ENCODE data around the gene SH2D3C. TPM values are rescaled to one million over a fixed set of nuclear protein-coding genes. Genes with fewer than 3 reads are reported as not detected.

Gene SH2D3C
- total and polyA plus RNA-seq, 9 of the 15 experiments (the other 6 are each of a cell fraction or from before 2014, with no cell fraction given), result 0.03 to 1.2 (median 0.22) TPM; not detected in 1

DNA sequence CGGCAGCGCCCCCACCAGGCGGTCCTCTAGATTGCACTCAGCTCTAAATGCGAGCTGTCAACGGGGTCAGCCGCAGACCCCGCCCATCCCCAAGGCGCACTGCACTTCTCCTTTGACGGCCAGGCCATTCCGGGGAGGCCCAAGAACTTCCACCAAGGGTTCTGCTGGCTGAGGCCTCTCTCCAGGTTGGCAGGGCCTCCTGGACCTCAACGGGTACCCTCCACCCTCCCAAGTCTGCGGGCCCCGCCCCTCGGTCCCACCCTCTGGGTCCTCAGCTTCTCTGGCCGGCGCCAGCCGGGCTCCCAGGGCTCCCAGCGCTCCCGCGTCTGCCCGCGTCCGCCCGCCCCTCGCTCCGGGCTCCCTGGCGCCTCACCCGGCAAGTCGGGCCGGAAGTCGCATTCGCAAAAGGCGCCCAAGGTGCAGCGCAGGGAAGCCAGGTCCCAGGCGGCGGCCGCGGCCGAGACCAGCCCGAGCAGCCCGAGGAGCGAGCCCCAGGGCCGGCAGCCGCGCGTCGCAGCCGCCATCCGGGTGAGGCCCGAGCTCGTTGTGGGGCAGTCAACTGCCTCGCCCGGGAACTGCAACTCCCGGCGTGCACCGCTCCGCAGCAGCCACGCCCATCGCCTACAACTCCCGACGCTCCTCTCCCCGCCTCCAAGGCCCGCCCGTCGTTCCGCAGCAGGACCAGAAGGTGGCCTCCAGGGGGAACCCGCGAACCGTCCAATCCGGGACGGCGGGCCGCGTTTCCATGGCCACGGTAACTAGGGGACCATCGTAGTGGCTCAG lies 43.5 kb downstream of the SH2D3C start, which contains the start of gene TOR2A (continued):
- TF ChIP-seq YY1 (IDR thresholded peaks at IDR 0.05; ENCODE audit: borderline replicate concordance in 1 of 3, control insufficient read depth in 1 of 3, extremely low read depth in 1 of 3, insufficient read depth in 3 of 3, insufficient read length in 1 of 3, insufficient replicate concordance in 2 of 3, low read depth in 1 of 3, low read length in 2 of 3) (peak; percentile 41 to 87 (median 84)), PML (IDR thresholded peaks at IDR 0.05; ENCODE audit: low read length) (peak; percentile 66; the same call in 1 of the 2 replicates), FOXJ2 (tag; IDR thresholded peaks at IDR 0.05) (peak; percentile 98), ZNF232 (CRISPR knock-in tag; IDR thresholded peaks at IDR 0.05) (0 out of 2 replicates have a peak, but pooled peaks have one; percentile 28), EZH2 (IDR thresholded peaks at IDR 0.05; ENCODE audit: borderline replicate concordance, low read depth, low read length) (no peak), RAD51 (IDR thresholded peaks at IDR 0.05; ENCODE audit: borderline replicate concordance, low read depth) (no peak), ZNF75A (CRISPR knock-in tag; IDR thresholded peaks at IDR 0.05) (no peak), RBM17 (IDR thresholded peaks at IDR 0.05; ENCODE audit: borderline replicate concordance, low read depth, low read length) (no peak), RFX1 (IDR thresholded peaks at IDR 0.05) (peak; percentile 99), SREBF2 (CRISPR knock-in tag; IDR thresholded peaks at IDR 0.05) (no peak), KLF16 (IDR thresholded peaks at IDR 0.05) (peak; percentile 60; the same call in 1 of the 2 replicates), SRSF7 (optimal IDR thresholded peaks at IDR 0.05; ENCODE audit: low read depth, low read length) (no peak), ESRRA (IDR thresholded peaks at IDR 0.05; ENCODE audit: borderline replicate concordance, low read depth) (peak; percentile 70; the same call in 1 of the 2 replicates)
- TF ChIP-seq, protein P1, sequence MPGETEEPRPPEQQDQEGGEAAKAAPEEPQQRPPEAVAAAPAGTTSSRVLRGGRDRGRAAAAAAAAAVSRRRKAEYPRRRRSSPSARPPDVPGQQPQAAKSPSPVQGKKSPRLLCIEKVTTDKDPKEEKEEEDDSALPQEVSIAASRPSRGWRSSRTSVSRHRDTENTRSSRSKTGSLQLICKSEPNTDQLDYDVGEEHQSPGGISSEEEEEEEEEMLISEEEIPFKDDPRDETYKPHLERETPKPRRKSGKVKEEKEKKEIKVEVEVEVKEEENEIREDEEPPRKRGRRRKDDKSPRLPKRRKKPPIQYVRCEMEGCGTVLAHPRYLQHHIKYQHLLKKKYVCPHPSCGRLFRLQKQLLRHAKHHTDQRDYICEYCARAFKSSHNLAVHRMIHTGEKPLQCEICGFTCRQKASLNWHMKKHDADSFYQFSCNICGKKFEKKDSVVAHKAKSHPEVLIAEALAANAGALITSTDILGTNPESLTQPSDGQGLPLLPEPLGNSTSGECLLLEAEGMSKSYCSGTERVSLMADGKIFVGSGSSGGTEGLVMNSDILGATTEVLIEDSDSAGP (CRISPR knock-in tag; IDR thresholded peaks at IDR 0.05), result no peak
- TF ChIP-seq, protein P2, sequence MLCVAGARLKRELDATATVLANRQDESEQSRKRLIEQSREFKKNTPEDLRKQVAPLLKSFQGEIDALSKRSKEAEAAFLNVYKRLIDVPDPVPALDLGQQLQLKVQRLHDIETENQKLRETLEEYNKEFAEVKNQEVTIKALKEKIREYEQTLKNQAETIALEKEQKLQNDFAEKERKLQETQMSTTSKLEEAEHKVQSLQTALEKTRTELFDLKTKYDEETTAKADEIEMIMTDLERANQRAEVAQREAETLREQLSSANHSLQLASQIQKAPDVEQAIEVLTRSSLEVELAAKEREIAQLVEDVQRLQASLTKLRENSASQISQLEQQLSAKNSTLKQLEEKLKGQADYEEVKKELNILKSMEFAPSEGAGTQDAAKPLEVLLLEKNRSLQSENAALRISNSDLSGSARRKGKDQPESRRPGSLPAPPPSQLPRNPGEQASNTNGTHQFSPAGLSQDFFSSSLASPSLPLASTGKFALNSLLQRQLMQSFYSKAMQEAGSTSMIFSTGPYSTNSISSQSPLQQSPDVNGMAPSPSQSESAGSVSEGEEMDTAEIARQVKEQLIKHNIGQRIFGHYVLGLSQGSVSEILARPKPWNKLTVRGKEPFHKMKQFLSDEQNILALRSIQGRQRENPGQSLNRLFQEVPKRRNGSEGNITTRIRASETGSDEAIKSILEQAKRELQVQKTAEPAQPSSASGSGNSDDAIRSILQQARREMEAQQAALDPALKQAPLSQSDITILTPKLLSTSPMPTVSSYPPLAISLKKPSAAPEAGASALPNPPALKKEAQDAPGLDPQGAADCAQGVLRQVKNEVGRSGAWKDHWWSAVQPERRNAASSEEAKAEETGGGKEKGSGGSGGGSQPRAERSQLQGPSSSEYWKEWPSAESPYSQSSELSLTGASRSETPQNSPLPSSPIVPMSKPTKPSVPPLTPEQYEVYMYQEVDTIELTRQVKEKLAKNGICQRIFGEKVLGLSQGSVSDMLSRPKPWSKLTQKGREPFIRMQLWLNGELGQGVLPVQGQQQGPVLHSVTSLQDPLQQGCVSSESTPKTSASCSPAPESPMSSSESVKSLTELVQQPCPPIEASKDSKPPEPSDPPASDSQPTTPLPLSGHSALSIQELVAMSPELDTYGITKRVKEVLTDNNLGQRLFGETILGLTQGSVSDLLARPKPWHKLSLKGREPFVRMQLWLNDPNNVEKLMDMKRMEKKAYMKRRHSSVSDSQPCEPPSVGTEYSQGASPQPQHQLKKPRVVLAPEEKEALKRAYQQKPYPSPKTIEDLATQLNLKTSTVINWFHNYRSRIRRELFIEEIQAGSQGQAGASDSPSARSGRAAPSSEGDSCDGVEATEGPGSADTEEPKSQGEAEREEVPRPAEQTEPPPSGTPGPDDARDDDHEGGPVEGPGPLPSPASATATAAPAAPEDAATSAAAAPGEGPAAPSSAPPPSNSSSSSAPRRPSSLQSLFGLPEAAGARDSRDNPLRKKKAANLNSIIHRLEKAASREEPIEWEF (CRISPR knock-in tag; IDR thresholded peaks at IDR 0.05), result no peak
- TF ChIP-seq, protein P3, sequence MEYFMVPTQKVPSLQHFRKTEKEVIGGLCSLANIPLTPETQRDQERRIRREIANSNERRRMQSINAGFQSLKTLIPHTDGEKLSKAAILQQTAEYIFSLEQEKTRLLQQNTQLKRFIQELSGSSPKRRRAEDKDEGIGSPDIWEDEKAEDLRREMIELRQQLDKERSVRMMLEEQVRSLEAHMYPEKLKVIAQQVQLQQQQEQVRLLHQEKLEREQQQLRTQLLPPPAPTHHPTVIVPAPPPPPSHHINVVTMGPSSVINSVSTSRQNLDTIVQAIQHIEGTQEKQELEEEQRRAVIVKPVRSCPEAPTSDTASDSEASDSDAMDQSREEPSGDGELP (CRISPR knock-in tag; IDR thresholded peaks at IDR 0.05; ENCODE audit: borderline replicate concordance), result peak; percentile 45; the same call in 1 of the 2 replicates
- TF ChIP-seq, protein P4, sequence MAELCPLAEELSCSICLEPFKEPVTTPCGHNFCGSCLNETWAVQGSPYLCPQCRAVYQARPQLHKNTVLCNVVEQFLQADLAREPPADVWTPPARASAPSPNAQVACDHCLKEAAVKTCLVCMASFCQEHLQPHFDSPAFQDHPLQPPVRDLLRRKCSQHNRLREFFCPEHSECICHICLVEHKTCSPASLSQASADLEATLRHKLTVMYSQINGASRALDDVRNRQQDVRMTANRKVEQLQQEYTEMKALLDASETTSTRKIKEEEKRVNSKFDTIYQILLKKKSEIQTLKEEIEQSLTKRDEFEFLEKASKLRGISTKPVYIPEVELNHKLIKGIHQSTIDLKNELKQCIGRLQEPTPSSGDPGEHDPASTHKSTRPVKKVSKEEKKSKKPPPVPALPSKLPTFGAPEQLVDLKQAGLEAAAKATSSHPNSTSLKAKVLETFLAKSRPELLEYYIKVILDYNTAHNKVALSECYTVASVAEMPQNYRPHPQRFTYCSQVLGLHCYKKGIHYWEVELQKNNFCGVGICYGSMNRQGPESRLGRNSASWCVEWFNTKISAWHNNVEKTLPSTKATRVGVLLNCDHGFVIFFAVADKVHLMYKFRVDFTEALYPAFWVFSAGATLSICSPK (IDR thresholded peaks at IDR 0.05; ENCODE audit: borderline replicate concordance), result no peak

Data from K562 (cell line).